Sigmoid colon (tissue), 4 donors: ENCODE results near the gene CARMIL1.

ENCODE experiments used
- EP300 ChIP-seq, 4 donors: sonication (generic); formaldehyde crosslinking; IDR thresholded peaks; one replicate each; pipeline ENCODE4 v1.6.1; 2017; ENCODE audit warnings: antibody characterized with exemption in 4 of 4
- POLR2A ChIP-seq, 2 donors: fragments of 450-650 bp; IDR thresholded peaks; one replicate each; pipeline ENCODE4 v1.6.1; 2016; ENCODE audit warnings: antibody characterized with exemption in 2 of 2, mild to moderate bottlenecking in 2 of 2, moderate library complexity in 2 of 2
- TF ChIP-seq, protein P1 (sequence below), 4 experiments: fragments of 450-650 bp in 3 of 4; fragments of 200-600 bp in 1 of 4; IDR thresholded peaks; one replicate each; pipeline ENCODE4 v1.5.1; 2016 to 2019; ENCODE audit warnings: antibody characterized with exemption in 4 of 4, mild to moderate bottlenecking in 3 of 4, moderate library complexity in 2 of 4

DNA sequence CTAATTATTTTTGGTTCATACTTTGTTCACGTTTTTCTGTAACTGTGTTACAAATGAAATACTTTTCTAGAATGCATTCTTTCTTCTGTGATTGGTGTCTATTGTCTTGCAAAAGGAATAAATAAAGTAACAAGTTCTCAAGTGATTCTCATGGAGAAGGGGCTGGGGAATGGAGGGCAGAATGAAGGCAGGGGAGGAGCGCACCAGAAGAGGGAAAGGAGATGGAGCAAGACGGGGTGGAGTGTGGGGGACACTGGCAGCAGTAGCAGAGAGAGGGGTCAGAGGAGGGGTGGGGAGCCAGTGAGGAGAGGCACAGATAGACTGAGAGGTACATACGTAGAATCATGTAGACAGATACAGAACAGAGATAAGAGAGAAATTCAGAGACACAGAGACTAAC is 136.5 kb downstream of the CARMIL1 start:
- TF ChIP-seq, protein P1, sequence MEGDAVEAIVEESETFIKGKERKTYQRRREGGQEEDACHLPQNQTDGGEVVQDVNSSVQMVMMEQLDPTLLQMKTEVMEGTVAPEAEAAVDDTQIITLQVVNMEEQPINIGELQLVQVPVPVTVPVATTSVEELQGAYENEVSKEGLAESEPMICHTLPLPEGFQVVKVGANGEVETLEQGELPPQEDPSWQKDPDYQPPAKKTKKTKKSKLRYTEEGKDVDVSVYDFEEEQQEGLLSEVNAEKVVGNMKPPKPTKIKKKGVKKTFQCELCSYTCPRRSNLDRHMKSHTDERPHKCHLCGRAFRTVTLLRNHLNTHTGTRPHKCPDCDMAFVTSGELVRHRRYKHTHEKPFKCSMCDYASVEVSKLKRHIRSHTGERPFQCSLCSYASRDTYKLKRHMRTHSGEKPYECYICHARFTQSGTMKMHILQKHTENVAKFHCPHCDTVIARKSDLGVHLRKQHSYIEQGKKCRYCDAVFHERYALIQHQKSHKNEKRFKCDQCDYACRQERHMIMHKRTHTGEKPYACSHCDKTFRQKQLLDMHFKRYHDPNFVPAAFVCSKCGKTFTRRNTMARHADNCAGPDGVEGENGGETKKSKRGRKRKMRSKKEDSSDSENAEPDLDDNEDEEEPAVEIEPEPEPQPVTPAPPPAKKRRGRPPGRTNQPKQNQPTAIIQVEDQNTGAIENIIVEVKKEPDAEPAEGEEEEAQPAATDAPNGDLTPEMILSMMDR (IDR thresholded peaks at IDR 0.05) = no peak
- TF ChIP-seq EP300 (IDR thresholded peaks at IDR 0.05) (no peak), POLR2A (IDR thresholded peaks at IDR 0.05) (no peak)
